ENCODE results near the gene SSRP1. TPM values are rescaled to one million over a fixed set of nuclear protein-coding genes. Genes with fewer than 3 reads are reported as not detected.

Gene SSRP1
- total and polyA plus RNA-seq, 12 donors, result 22.6 to 73.2 (median 35.4) TPM

DNA sequence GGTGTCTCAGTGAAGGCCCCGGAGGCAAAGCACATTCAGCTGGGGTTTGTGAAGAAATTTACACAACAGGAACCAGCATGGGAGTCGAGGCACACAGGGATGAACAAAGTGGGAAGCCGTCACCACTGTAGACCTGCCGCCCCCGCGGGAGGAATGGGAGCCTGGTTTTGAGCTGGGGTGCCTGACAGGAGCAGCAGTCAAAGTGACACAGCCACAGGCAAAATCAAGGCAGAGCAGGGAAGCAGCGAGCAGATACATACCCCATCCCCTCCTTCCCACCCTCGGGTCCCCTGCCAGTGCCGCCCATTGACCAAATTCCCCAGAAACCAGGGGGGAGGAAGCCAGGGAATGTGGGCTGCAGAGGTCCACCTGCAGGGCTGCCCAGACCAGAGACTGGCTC is 23.3 kb upstream of the SSRP1 start:
- ATAC-seq (peak in 4 of 8 donors; percentile 12 to 17 (median 16)), DNase-seq (no peak)
- intact Hi-C loops (cut with DNase I), result loop anchor here in 2 of 10 donors (5.0 to 10.0 kb wide), 2 partner anchors 48 to 96 kb away; no protein-coding TSS in a partner anchor
- Histone ChIP-seq H3K27ac (peak overlapping the region in 2 of 10 donors; percentile 22 to 50), H3K4me3 (no peak overlapping the region), H3K27me3 (no peaks in the 10 kb centered on the region), H3K9me3 (no peaks in the 10 kb centered on the region), H3K4me1 (peaks cover 0 to 36% (median 12%) of the 10 kb centered on the region in 9 donors), H3K36me3 (no peaks in the 10 kb centered on the region)
- 75 to 76% methylated on average over 9 of the region's 9 CpGs for WGBS, 2 donors
- TF ChIP-seq, protein P1, sequence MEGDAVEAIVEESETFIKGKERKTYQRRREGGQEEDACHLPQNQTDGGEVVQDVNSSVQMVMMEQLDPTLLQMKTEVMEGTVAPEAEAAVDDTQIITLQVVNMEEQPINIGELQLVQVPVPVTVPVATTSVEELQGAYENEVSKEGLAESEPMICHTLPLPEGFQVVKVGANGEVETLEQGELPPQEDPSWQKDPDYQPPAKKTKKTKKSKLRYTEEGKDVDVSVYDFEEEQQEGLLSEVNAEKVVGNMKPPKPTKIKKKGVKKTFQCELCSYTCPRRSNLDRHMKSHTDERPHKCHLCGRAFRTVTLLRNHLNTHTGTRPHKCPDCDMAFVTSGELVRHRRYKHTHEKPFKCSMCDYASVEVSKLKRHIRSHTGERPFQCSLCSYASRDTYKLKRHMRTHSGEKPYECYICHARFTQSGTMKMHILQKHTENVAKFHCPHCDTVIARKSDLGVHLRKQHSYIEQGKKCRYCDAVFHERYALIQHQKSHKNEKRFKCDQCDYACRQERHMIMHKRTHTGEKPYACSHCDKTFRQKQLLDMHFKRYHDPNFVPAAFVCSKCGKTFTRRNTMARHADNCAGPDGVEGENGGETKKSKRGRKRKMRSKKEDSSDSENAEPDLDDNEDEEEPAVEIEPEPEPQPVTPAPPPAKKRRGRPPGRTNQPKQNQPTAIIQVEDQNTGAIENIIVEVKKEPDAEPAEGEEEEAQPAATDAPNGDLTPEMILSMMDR (IDR thresholded peaks at IDR 0.05), result no peak

DNA sequence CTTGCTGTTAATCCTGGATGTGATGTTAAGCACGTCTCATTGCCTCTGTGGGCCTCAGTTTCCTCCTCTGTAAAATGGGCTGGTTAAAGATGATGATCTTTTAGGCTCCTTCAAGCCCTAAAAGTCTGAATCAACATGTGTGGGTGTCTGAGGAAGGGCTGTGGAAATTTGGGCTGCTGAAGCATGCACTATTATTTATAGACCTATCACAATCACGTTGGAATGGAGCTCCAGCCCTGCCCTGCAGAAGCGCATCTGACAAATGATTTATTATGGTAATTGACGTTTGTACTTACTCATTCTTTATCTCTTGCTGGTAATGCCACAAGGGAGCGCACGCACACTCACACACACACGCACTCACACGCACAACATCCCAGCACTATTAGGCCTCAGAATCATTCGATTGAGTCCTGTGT is 22.9 kb upstream of the SSRP1 start:
- Histone ChIP-seq H3K9me3 (no peaks in the 10 kb centered on the region), H3K36me3 (no peaks in the 10 kb centered on the region), H3K4me3 (no peak overlapping the region), H3K27ac (peak overlapping the region in 5 of 10 donors; percentile 22 to 76 (median 50)), H3K27me3 (no peaks in the 10 kb centered on the region), H3K4me1 (peaks cover 0 to 35% (median 12%) of the 10 kb centered on the region in 9 donors)
- TF ChIP-seq, protein P1 (IDR thresholded peaks at IDR 0.05), result no peak
- WGBS, 2 donors, result 71 to 73% methylated on average over 9 of the region's 9 CpGs
- ATAC-seq, result peak in 7 of 8 donors; percentile 47 to 88 (median 79)
- intact Hi-C loops (cut with DNase I), result loop anchor here in 2 of 10 donors (5.0 to 10.0 kb wide), 2 partner anchors 49 to 96 kb away; no protein-coding TSS in a partner anchor
- peak in 1 of 2 donors; percentile 20 for DNase-seq

DNA sequence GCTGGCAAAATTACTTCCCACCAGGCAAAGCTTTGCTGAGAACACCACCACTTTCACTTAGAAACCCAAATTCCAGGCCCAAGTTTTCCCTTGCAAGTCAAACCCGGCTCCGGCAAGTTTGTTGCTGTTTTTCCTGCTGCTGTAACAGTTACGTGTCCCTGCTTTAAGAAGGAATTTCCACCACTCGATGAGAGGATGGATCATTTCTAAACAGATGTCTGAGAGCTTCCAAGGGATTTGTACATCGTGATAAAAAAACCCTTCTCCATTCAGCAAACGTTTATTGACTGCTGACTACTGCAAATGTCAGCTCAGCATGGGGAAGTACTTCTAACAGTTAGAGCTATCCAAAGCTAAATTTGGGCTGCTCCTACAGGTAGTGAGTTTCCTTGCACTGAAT is 22.2 kb upstream of the SSRP1 start:
- DNase-seq (no peak), ATAC-seq (peak in 2 of 8 donors; percentile 30 to 42)
- Histone ChIP-seq H3K4me1 (peaks cover 0 to 34% (median 12%) of the 10 kb centered on the region in 9 donors), H3K4me3 (no peak overlapping the region), H3K27ac (peak overlapping the region in 7 of 10 donors; percentile 0 to 76 (median 41)), H3K9me3 (no peaks in the 10 kb centered on the region), H3K27me3 (no peaks in the 10 kb centered on the region), H3K36me3 (no peaks in the 10 kb centered on the region)
- WGBS, 2 donors, result 28 to 29% methylated on average over 6 of the region's 6 CpGs
- TF ChIP-seq, protein P1 (IDR thresholded peaks at IDR 0.05), result no peak
- intact Hi-C loops (cut with DNase I), result loop anchor here in 2 of 10 donors (5.0 to 10.0 kb wide), 2 partner anchors 49 to 97 kb away; no protein-coding TSS in a partner anchor

DNA sequence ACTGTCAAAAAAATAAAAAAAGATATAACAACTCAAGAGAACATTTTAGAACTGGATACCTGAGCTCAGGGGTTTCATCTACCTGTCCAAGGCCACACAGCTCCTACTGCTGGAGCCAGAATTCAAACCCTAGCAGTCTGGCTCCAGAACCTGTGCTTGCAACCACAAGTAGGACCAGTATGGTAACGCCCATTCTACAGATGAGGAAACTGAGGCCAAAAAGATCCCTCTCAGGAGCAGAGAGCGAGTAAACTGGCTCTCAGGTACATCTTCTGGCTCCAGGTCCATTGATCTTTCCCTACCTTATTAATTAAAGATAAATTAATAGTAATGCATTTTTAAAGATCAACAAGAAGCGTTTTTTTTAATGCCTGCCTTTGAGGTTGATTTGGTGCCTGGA is 21.6 kb upstream of the SSRP1 start:
- no peak for DNase-seq
- TF ChIP-seq, protein P1 (IDR thresholded peaks at IDR 0.05), result no peak
- Histone ChIP-seq H3K9me3 (no peaks in the 10 kb centered on the region), H3K36me3 (no peaks in the 10 kb centered on the region), H3K27ac (peak overlapping the region in 6 of 10 donors; percentile 0 to 76 (median 46)), H3K27me3 (no peaks in the 10 kb centered on the region), H3K4me1 (peaks cover 0 to 34% (median 12%) of the 10 kb centered on the region in 9 donors), H3K4me3 (no peak overlapping the region)
- intact Hi-C loops (cut with DNase I), result loop anchor here in 2 of 10 donors (5.0 to 10.0 kb wide), 2 partner anchors 50 to 97 kb away; no protein-coding TSS in a partner anchor
- 87% methylated on average over 3 of the region's 3 CpGs for WGBS, 2 donors
- no peak for ATAC-seq
